Measurements from ENCODE around the gene WDR72. TPM values are rescaled to one million over a fixed set of nuclear protein-coding genes. Genes with fewer than 3 reads are reported as not detected.
"Not testable (repeated sequence)": the region's sequence is repeated elsewhere in the genome, so short reads cannot be mapped to it uniquely, and the experiment has no call there.

Gene WDR72
- total and polyA plus RNA-seq, 2 of the 13 experiments (the other 11 are each of a cell fraction or from before 2014, with no cell fraction given) = 0.21 to 0.60 TPM

DNA sequence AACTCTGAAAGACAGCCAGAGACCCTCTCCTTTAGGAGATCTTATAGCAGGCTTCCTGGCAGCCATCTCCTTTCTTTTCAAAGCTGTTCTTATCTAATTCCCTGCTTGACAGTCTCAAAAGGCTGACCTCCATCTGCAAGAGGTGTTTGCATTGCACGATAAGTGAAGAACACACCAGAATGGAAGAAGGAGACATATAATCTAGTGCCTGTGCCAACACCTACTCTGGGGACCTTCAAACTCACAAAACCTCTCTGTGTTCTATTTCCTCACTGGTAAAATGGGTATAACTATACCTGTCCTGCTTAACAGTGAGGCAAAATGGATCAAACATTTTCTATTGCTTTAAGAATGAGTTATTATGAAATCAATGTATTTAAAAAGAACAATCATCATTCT, 65.0 kb downstream of the WDR72 start:
- no TSS peak for BruUV-seq (replicated peaks)
- Histone ChIP-seq H3K27ac (ENCODE audit: extremely low read length, insufficient read depth, low read length) (no peak overlapping the region), H3K36me3 (replicated peaks in 1 of 2; ENCODE audit: control insufficient read depth in 1 of 2, insufficient read depth in 2 of 2, low read length in 2 of 2) (no peaks in the 10 kb centered on the region), H3K9ac (ENCODE audit: insufficient read depth, low read depth, low read length) (no peak overlapping the region), H3K4me3 (replicated peaks in 1 of 3; ENCODE audit: insufficient read depth in 1 of 3, low read depth in 2 of 3, low read length in 3 of 3) (no peak overlapping the region), H3K9me3 (ENCODE audit: low read length) (no peaks in the 10 kb centered on the region), H3K4me2 (ENCODE audit: low read depth, low read length) (no peak overlapping the region), H3K4me1 (ENCODE audit: insufficient read depth, low read length) (no peaks in the 10 kb centered on the region), H4K20me1 (ENCODE audit: insufficient read depth, low read length) (no peaks in the 10 kb centered on the region), H3K27me3 (ENCODE audit: control insufficient read depth in 1 of 2, insufficient read depth in 2 of 2, low read length in 2 of 2) (no peaks in the 10 kb centered on the region; a peak in 1 of 5 replicates), H3K79me2 (ENCODE audit: insufficient read depth, low read length) (no peaks in the 10 kb centered on the region), H2AFZ (ENCODE audit: low read length) (no peak overlapping the region)
- no peak for TF ChIP-seq ISL2 (CRISPR knock-in tag; IDR thresholded peaks at IDR 0.05)
- TF ChIP-seq ZBTB44 (CRISPR knock-in tag; IDR thresholded peaks at IDR 0.05) = no peak
- TF ChIP-seq ZNF138 (CRISPR knock-in tag; IDR thresholded peaks at IDR 0.05; ENCODE audit: low read depth) = no peak
- TF ChIP-seq ATF7 (IDR thresholded peaks at IDR 0.05) = no peak
- TF ChIP-seq ATF7 (CRISPR knock-in tag; IDR thresholded peaks at IDR 0.05) = no peak
- no peak for TF ChIP-seq SRSF4 (IDR thresholded peaks at IDR 0.05; ENCODE audit: low read depth, low read length, poor library complexity, severe bottlenecking)
- intact Hi-C loops (cut with micrococcal nuclease; ENCODE audit: unreplicated experiment) (no loop called here), in situ Hi-C loops (cut with HindIII; ENCODE audit: extremely low pct_ligation_motif_present, low pct_unique_long_range_greater_than_20kb) (no loop called here)
- DNase-seq (ENCODE audit: low spot score) (no peak), ATAC-seq (no peak), FAIRE-seq (no peak)
- CTCF ChIA-PET (ENCODE audit: low intra/inter-chr PET ratio, low total read pairs) = no interaction called here
- 50% methylated on average over 1 of the region's 1 CpG for WGBS (ENCODE audit: low lambda C conversion rate)
- POLR2A ChIA-PET = no interaction called here

DNA sequence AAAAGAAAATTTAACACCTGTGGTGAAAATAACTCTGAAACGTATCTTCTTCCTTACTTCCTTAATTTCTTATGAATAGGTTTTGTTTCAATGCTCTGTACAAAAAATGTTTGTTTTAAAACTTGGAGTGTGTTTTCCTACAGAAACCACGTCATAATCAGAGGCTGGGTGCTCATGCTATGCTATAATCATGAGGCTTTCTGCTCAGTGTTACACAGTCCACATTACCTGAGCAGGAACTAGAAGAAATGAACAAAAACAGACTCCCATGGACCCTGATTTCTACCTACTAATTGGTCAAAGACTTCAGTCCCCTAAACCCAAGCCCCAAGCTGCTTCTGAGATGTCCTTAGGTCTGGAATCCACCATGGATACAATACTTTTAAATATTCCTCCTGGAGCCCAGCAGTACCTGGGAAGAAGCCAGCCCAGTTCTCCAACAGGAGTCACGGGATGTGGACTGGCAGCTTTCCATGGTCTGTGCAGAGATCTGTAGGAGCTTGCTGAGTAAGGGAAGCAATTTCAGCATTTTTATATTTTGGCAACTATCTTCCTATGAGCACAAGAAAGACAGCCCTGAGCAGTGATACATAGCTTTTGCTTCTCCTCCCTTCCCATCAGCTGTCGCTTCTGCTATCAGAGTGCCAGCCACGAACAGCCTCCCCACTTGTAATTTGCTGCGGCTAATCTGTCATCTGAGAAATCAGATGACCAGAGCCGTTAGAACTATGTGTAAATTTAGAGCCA, 65.6 kb downstream of the WDR72 start:
- Histone ChIP-seq H3K4me1 (ENCODE audit: insufficient read depth, low read length) (no peaks in the 10 kb centered on the region), H3K9me3 (ENCODE audit: low read length) (no peaks in the 10 kb centered on the region), H3K27me3 (ENCODE audit: control insufficient read depth in 1 of 2, insufficient read depth in 2 of 2, low read length in 2 of 2) (no peaks in the 10 kb centered on the region; a peak in 1 of 5 replicates), H3K4me2 (ENCODE audit: low read depth, low read length) (no peak overlapping the region), H3K4me3 (replicated peaks in 1 of 3; ENCODE audit: insufficient read depth in 1 of 3, low read depth in 2 of 3, low read length in 3 of 3) (no peak overlapping the region), H3K9ac (ENCODE audit: insufficient read depth, low read depth, low read length) (no peak overlapping the region), H4K20me1 (ENCODE audit: insufficient read depth, low read length) (no peaks in the 10 kb centered on the region), H2AFZ (ENCODE audit: low read length) (no peak overlapping the region), H3K27ac (ENCODE audit: extremely low read length, insufficient read depth, low read length) (no peak overlapping the region), H3K79me2 (ENCODE audit: insufficient read depth, low read length) (no peaks in the 10 kb centered on the region), H3K36me3 (replicated peaks in 1 of 2; ENCODE audit: control insufficient read depth in 1 of 2, insufficient read depth in 2 of 2, low read length in 2 of 2) (no peaks in the 10 kb centered on the region)
- BruUV-seq (replicated peaks) = no TSS peak
- FAIRE-seq = no peak
- WGBS (ENCODE audit: low lambda C conversion rate) = 10% methylated on average over 7 of the region's 7 CpGs
- ChIA-PET CTCF (ENCODE audit: low intra/inter-chr PET ratio, low total read pairs) (no interaction called here), POLR2A (no interaction called here)
- intact Hi-C loops (cut with micrococcal nuclease; ENCODE audit: unreplicated experiment) (no loop called here), in situ Hi-C loops (cut with HindIII; ENCODE audit: extremely low pct_ligation_motif_present, low pct_unique_long_range_greater_than_20kb) (no loop called here)
- DNase-seq (ENCODE audit: low spot score) = no peak
- no peak for ATAC-seq
- TF ChIP-seq PHF21A (CRISPR knock-in tag; IDR thresholded peaks at IDR 0.05) (no peak), BHLHE40 (IDR thresholded peaks at IDR 0.05; ENCODE audit: low read length) (no peak), ZNF317 (CRISPR knock-in tag; IDR thresholded peaks at IDR 0.05) (no peak)

DNA sequence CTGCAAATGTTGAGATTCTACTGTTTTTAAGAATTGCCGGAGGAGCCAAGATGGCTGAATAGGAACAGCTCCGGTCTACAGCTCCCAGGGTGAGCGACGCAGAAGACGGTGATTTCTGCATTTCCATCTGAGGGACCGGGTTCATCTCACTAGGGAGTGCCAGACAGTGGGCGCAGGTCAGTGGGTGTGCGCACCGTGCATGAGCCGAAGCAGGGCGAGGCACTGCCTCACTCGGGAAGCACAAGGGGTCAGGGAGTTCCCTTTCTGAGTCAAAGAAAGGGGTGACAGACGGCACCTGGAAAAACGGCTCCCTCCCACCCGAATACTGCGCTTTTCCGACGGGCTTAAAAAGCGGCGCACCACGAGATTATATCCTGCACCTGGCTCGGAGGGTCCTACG, 75.3 kb downstream of the WDR72 start:
- H3K36me3 ChIP-seq (replicated peaks in 1 of 2; ENCODE audit: control insufficient read depth in 1 of 2, insufficient read depth in 2 of 2, low read length in 2 of 2); CTCF ChIA-PET (ENCODE audit: low intra/inter-chr PET ratio, low total read pairs); H2AFZ ChIP-seq (ENCODE audit: low read length); H3K27ac ChIP-seq (ENCODE audit: extremely low read length, insufficient read depth, low read length); H3K4me1 ChIP-seq (ENCODE audit: insufficient read depth, low read length); in situ Hi-C loops (cut with HindIII; ENCODE audit: extremely low pct_ligation_motif_present, low pct_unique_long_range_greater_than_20kb); DNase-seq (ENCODE audit: low spot score); ATAC-seq; intact Hi-C loops (cut with micrococcal nuclease; ENCODE audit: unreplicated experiment); FAIRE-seq; H3K9ac ChIP-seq (ENCODE audit: insufficient read depth, low read depth, low read length); H3K4me3 ChIP-seq (replicated peaks in 1 of 3; ENCODE audit: insufficient read depth in 1 of 3, low read depth in 2 of 3, low read length in 3 of 3); H4K20me1 ChIP-seq (ENCODE audit: insufficient read depth, low read length); H3K79me2 ChIP-seq (ENCODE audit: insufficient read depth, low read length); H3K27me3 ChIP-seq (ENCODE audit: control insufficient read depth in 1 of 2, insufficient read depth in 2 of 2, low read length in 2 of 2); BruUV-seq (replicated peaks); H3K4me2 ChIP-seq (ENCODE audit: low read depth, low read length); H3K9me3 ChIP-seq (ENCODE audit: low read length); POLR2A ChIA-PET: not testable (repeated sequence)
- 74% methylated on average over 18 of the region's 23 CpGs for WGBS (ENCODE audit: low lambda C conversion rate)

Measured in HepG2 (cell line).